Mammary microvascular endothelial cell (primary cell): ENCODE measurements around the gene YJEFN3. TPM values are rescaled to one million over a fixed set of nuclear protein-coding genes. Genes with fewer than 3 reads are reported as not detected.

ENCODE experiments used
- total RNA-seq: library from RNA; depleted of rRNA; stranded (reverse); fragments of >200 nt; gene quantifications from 2 replicates; pipeline ENCODE4 v1.2.3, GENCODE V29; 2015

YJEFN3 gene, protein sequence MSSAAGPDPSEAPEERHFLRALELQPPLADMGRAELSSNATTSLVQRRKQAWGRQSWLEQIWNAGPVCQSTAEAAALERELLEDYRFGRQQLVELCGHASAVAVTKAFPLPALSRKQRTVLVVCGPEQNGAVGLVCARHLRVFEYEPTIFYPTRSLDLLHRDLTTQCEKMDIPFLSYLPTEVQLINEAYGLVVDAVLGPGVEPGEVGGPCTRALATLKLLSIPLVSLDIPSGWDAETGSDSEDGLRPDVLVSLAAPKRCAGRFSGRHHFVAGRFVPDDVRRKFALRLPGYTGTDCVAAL
- total RNA-seq: 0.05 and 0.07 TPM in 2 replicates

DNA sequence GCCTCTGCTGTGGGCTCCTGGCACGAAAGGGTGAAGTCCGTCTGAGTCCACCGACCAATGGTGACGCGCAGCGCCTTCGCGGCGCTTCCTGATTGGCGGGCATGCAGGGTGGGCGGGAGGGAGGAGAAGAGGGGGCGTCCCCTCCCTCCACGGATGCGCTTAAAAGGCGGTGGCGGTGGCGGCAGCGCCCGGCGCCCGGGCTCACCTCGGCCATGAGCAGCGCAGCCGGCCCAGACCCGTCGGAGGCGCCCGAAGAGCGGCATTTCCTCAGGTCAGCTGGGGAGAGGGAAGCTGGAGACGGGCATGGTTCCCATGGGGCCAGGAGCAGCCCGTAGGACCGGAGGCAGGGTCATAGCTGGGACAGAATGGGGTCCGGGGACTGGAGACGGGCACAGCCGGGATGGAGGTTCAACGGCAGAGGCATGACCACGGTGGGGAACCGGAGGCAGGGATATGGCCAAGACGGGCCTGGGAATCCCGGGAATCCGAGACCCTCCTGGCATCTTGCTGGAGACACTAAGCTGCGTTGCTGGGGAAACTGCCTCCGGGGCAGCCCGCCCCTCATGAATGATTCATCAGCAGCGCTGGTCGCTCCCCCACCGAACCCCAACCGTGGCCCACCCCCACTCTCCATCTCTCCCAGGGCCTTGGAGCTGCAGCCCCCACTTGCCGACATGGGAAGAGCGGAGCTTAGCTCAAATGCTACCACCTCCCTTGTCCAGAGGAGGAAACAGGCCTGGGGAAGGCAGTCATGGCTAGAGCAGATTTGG, at the start of gene YJEFN3:
Gene YJEFN3 (plus strand): TSS at position 191 of the 770 bp plus-strand sequence. CDS start 22 bp downstream, at position 213.

DNA sequence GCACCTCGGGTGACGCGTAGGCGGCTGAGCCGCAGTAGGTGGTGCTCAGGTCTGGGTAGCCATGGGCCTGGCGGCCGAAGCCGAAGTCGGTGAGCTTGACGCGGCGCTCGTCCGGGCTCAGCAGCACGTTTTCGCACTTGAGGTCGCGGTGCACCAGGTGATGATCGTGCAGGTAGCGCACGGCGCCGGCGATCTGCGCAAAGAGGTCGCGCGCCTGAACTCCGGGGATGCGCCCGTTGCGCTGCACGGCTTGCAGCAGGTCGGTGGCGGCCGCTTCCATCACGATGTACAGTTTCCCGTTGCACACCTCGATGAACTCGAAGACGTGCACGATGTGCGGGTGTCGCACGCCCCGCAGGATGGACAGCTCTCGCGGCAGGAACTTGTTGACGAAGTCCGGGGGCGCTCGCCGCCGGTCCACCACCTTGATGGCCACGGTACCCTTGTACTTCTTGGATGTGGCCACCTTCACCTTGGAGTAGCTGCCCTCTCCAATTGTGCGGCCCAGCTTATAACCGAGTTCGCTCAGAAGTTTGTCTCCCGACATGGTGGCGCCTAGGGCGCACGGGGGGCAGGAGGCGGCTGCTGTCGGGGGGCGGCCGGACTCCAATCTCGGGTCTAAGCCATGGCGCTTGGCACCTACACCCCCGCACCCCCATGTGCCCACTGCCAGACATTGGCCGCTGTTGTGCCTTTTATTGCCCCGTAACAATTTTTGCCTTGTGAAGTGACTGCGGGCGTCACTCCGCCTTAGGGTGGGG, 13.7 kb upstream of the YJEFN3 start, which contains the start of gene TSSK6:
Gene TSSK6 (minus strand): TSS at position 668 of the 761 bp plus-strand sequence. CDS start 121 bp downstream, at position 547.

DNA sequence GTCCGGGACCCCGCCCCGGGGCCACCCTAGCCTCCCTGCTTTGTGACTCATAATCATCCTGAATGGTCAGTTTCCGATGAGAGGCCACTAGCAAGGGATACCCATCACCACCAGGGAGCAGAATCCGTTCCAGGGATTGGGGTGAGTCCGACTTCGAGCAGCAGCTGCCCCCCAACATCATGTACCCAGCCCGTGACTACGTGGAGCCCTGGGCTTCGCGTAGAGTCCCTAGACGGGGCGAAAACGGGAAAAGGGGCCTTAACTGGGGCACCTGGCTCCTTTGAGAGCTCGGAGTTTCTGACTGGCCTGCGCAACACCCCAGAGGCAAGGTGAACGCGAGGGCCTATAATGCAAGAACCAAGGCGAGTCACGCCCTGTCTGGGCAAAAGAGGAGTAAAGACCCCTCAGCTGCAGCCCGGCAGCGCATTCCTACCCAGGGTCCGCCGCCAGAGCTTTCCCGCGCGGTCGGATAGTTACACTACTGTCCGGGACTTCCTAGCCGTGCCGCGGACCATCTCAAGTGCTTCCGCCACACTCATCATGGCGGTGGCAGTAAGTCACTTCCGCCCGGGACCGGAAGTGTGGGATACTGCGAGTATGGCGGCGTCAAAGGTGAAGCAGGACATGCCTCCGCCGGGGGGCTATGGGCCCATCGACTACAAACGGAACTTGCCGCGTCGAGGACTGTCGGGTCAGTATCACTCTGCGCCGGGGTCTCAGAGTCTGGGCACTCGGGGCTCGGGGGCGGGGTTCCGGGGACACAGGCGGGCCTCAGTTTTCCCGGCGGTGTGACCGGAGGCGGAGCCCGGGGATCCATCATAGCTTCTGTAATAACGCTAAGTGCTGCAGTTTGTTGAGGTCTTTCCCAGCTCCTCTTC, 12.8 kb upstream of the YJEFN3 start, which contains the start of gene NDUFA13:
Gene NDUFA13 (plus strand): TSS at position 584 of the 878 bp plus-strand sequence. CDS start 14 bp downstream, at position 598.

GRCh38 chr19:19538061-19538784, 9.5 kb downstream of the YJEFN3 start, which contains the start of gene CILP2:
CILP2 (plus strand) TSS chr19:19538265; CDS start chr19:19538350, 85 bp downstream.

Other genes starting within 250 kb of the YJEFN3 start
- gene SUGP1, start 208.4 kb upstream of the YJEFN3 start, total RNA-seq: 19.6 and 31.8 TPM in 2 replicates
- gene MAU2, start 208.1 kb upstream of the YJEFN3 start, total RNA-seq: 22.1 and 22.7 TPM in 2 replicates
- gene GATAD2A, start 123.2 kb upstream of the YJEFN3 start, total RNA-seq: 95.4 and 97.3 TPM in 2 replicates
- gene TSSK6, start 13.4 kb upstream of the YJEFN3 start, total RNA-seq: 0.10 and 0.13 TPM in 2 replicates
- 48.5 and 82.0 TPM in 2 replicates for gene NDUFA13, start 12.7 kb upstream of the YJEFN3 start, total RNA-seq
- gene CILP2, start 9.4 kb downstream of the YJEFN3 start, total RNA-seq: not detected in 2 replicates
- not detected in 2 replicates for gene PBX4, start 89.8 kb downstream of the YJEFN3 start, total RNA-seq
- 1.2 and 1.7 TPM in 2 replicates for gene LPAR2, start 99.3 kb downstream of the YJEFN3 start, total RNA-seq
- 9.9 and 10.2 TPM in 2 replicates for gene GMIP, start 114.7 kb downstream of the YJEFN3 start, total RNA-seq
- gene ATP13A1, start 134.8 kb downstream of the YJEFN3 start, total RNA-seq: 51.6 and 65.6 TPM in 2 replicates
- gene ZNF101, start 139.9 kb downstream of the YJEFN3 start, total RNA-seq: 7.2 and 9.6 TPM in 2 replicates
- 1.5 and 3.4 TPM in 2 replicates for gene ZNF14, start 204.2 kb downstream of the YJEFN3 start, total RNA-seq